WERI-Rb-1 (cell line): ENCODE data around the gene ABCC5.
"Not testable (repeated sequence)": the region's sequence is repeated elsewhere in the genome, so short reads cannot be mapped to it uniquely, and the experiment has no call there.

Source experiments
- DNase-seq: peaks from one replicate; pipeline ENCODE4 v3.0.0-alpha.2; 2020
- H3K27ac ChIP-seq: fragments of 250-450 bp; sonication (Bioruptor Pico); 2 replicates; pipeline ENCODE4 v1.5.1; 2020; ENCODE audit warnings: mild to moderate bottlenecking, moderate library complexity
- H3K27me3 ChIP-seq: fragments of 250-450 bp; sonication (Bioruptor Pico); 2 replicates; pipeline ENCODE4 v1.5.1; 2021; ENCODE audit warnings: mild to moderate bottlenecking, low read depth, moderate library complexity; ENCODE audit not compliant: insufficient read depth, severe bottlenecking
- H3K36me3 ChIP-seq: fragments of 250-450 bp; sonication (Bioruptor Pico); 2 replicates; pipeline ENCODE4 v1.5.1; 2020; ENCODE audit warnings: mild to moderate bottlenecking, moderate library complexity
- H3K4me3 ChIP-seq: 2 replicates; pipeline ENCODE4 v1.5.1; 2011; ENCODE audit warnings: low read depth, mild to moderate bottlenecking, control low read depth, low read length
- H3K9me3 ChIP-seq: fragments of 250-450 bp; sonication (Bioruptor Pico); 2 replicates; pipeline ENCODE4 v1.5.1; 2021; ENCODE audit warnings: mild to moderate bottlenecking, moderate library complexity; ENCODE audit not compliant: severe bottlenecking
- TF ChIP-seq, protein P1 (sequence below): IDR thresholded peaks from 2 replicates; pipeline ENCODE4 v1.5.1; 2011; ENCODE audit warnings: low read depth, mild to moderate bottlenecking, control low read depth, inconsistent platforms, low read length

ABCC5 gene

DNA sequence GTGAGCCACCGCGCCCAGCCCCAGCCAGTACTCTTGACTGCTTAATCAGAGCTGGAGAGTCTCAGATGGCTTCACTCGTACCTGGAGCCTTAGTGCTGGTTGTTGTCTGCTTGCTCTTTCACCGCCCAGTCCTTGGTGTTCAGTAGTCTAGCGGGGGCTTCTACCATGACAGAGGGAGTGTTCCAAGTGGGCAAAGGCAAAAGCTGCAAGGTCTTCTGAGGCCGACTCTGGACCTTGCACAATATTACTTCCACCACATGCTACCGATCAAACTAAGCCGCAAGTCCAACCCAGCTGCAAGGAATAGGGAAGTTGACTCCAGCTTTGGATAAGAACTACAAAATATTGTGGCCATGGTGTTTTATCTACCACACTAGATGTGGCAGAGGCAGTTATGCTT is 139.6 kb downstream of the ABCC5 start:
- DNase-seq = no peak
- Histone ChIP-seq H3K4me3 (no peak overlapping the region), H3K36me3 (0 out of 2 replicates have a peak, but pooled peaks cover 3% of the 10 kb centered on the region), H3K27me3 (no peaks in the 10 kb centered on the region), H3K9me3 (no peaks in the 10 kb centered on the region), H3K27ac (no peak overlapping the region)
- TF ChIP-seq, protein P1, sequence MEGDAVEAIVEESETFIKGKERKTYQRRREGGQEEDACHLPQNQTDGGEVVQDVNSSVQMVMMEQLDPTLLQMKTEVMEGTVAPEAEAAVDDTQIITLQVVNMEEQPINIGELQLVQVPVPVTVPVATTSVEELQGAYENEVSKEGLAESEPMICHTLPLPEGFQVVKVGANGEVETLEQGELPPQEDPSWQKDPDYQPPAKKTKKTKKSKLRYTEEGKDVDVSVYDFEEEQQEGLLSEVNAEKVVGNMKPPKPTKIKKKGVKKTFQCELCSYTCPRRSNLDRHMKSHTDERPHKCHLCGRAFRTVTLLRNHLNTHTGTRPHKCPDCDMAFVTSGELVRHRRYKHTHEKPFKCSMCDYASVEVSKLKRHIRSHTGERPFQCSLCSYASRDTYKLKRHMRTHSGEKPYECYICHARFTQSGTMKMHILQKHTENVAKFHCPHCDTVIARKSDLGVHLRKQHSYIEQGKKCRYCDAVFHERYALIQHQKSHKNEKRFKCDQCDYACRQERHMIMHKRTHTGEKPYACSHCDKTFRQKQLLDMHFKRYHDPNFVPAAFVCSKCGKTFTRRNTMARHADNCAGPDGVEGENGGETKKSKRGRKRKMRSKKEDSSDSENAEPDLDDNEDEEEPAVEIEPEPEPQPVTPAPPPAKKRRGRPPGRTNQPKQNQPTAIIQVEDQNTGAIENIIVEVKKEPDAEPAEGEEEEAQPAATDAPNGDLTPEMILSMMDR = no peak

DNA sequence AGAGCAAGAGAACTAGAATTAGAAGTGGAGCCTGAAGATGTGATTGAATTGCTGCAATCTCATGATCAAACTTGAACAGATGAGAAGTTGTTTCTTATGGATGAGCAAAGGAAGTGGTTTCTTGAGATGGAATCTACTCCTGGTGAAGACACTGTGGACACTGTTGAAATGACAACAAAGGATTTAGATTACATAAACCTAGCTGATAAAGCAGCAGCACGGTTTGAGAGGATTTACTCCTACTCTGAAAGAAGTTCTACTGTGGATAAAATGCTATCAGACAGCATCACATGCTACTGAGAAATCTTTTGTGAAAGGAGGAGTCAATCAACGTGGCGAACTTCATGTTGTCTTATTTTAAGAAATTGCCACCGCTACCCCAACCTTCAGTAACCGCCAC is 140.5 kb downstream of the ABCC5 start:
- H3K4me3 ChIP-seq, H3K27me3 ChIP-seq, DNase-seq, H3K36me3 ChIP-seq, H3K27ac ChIP-seq, H3K9me3 ChIP-seq: not testable (repeated sequence)

DNA sequence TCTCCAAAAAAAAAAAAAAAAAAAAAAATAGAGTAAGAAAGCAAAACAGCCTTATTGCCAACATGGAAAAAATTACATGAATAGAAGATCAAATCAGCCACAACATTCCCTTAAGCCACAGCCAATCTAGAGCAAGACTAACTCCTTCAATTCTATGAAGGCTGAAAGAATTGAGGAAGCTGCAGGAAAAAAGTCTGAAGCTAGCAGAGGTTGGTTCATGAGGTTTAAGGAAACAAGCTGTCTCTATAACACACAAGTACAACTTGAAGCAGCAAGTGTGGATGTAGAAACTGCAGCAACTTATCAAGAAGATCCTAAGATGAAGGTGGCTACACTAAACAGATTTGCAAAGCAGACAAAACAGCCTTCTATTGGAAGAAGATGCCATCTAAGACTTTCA is 142.3 kb downstream of the ABCC5 start:
- H3K27ac ChIP-seq = no peak overlapping the region
- H3K9me3 ChIP-seq = no peaks in the 10 kb centered on the region
- no peak for DNase-seq
- TF ChIP-seq, protein P1 = no peak
- H3K4me3 ChIP-seq = no peak overlapping the region
- H3K36me3 ChIP-seq = 0 out of 2 replicates have a peak, but pooled peaks cover 3% of the 10 kb centered on the region
- no peaks in the 10 kb centered on the region for H3K27me3 ChIP-seq

DNA sequence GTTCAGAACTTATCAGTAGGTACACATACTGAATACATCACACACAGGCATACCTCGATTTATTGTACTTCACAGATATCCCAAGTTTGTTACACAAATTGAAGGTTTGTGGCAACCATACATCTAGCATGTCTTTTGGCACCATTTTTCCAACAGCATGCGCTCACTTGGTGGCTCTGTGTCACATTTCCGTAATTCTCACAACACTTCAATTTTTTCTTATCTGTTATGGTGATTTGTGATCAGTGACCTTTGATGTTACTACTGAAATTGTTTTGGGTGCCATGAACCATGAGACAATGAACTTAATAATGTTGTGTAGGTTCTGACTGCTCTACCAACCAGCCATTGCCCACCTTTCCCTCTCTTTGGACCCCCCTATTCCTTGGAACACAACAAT is 143.8 kb downstream of the ABCC5 start:
- no peaks in the 10 kb centered on the region for H3K27me3 ChIP-seq
- TF ChIP-seq, protein P1 = no peak
- no peak overlapping the region for H3K27ac ChIP-seq

DNA sequence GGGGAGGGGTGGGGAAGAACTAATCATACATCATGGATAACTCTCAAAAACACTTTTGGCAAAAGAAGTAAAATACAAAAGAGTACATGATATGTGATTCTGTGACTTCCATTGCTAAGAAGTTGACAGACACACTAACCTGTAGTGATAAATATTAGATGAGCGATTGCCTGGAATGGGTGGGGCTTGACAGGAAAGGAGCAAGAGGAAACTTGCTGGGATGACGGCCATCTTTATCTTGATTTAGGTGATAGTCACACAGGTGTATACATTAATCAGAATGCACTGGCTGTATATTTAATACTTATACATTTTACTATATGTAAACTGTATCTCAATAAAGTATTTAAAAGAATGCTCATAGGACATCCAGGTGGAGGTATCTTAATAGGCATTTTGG is 146.1 kb downstream of the ABCC5 start:
- TF ChIP-seq, protein P1 = no peak

More for the DNA sequence above, 143.8 kb downstream of the ABCC5 start:
- DNase-seq = no peak
- 0 out of 2 replicates have a peak, but pooled peaks cover 3% of the 10 kb centered on the region for H3K36me3 ChIP-seq
- no peaks in the 10 kb centered on the region for H3K9me3 ChIP-seq
- H3K4me3 ChIP-seq = no peak overlapping the region

DNA sequence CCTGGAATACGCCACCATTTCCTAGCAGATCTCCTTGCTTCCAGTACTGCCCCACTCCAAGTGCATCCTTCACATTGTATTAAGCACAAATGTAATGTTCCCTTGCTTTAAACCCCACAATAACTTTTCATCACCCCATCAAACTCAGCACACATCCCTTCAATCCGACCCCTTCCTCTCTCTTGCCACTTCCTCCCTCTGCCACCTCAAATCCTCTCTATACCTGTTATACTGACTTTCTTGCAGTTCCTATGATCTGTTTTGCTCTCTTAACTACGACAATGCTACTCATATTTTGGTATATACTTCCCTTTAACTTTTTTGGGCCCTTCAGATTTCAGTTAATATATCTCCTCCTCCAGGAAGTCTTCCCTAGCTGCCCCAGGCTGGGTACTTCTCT is 147.1 kb downstream of the ABCC5 start:
- Histone ChIP-seq H3K9me3 (no peaks in the 10 kb centered on the region), H3K36me3 (peaks cover 16% of the 10 kb centered on the region), H3K27ac (no peak overlapping the region), H3K4me3 (no peak overlapping the region), H3K27me3 (no peaks in the 10 kb centered on the region)
- no peak for DNase-seq
- TF ChIP-seq, protein P1 = no peak

More for the DNA sequence above, 146.1 kb downstream of the ABCC5 start:
- DNase-seq = no peak
- Histone ChIP-seq H3K27me3 (no peaks in the 10 kb centered on the region), H3K9me3 (no peaks in the 10 kb centered on the region), H3K4me3 (no peak overlapping the region), H3K27ac (no peak overlapping the region), H3K36me3 (peaks cover 8% of the 10 kb centered on the region)
